HG02943 (cell line): Measurements from ENCODE around the gene ZNF749.

Source experiments
- ATAC-seq: cut with Tn5 transposase; IDR thresholded peaks from one replicate; pipeline ENCODE4 v1.9.1; 2021; ENCODE audit warnings: mild to moderate bottlenecking, low read depth, moderate library complexity; ENCODE audit not compliant: unreplicated experiment

ZNF749 gene

DNA sequence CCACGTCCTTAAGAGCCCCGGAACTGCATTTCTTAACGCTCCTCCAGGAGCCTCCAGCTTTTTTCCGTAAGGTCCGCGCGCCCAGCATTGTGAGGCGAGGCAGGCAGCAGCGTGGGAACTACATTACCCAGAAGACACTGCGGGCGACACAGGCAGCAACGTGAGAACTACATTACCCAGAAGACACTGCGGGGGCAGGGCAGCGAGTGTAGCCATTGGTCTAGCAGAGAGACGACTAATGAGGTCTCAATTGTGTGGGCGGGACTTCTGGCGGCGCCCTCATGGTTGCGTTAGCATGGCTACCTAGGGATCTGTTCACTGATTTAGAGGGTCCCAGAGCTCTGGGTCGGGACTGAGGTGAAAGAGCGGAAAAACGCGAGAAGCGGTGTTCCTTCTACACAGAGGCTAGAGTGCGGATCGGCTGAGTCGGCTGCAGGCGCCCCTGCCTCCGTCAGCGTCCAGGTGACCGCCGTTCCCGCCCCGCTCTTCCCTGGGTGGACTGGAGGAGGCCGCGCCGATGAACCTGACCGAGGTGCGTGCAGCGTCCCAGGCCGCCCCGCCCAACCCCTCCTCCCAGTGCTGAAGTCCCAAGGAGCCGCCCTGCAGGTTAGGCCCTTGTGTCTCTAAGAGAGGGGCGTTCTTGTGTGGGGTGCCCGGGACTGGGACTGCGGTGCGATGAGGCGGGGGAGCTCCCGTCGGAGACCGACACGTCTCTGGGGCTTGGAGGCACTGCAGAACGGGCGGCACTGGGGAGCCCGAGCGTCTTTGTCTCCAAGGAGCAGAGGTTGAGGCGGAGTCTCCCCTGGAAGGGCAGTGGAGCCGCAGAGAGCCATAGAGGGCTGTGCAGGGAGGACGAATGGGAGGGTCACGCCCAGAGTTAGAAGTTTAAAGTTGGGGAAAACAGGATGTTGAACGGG lies at the start of gene ZNF749:
ZNF749 (plus strand) TSS at position 264 of the 917 bp plus-strand sequence; CDS start at position 518, 254 bp downstream.
- ATAC-seq: peak; percentile 94

DNA sequence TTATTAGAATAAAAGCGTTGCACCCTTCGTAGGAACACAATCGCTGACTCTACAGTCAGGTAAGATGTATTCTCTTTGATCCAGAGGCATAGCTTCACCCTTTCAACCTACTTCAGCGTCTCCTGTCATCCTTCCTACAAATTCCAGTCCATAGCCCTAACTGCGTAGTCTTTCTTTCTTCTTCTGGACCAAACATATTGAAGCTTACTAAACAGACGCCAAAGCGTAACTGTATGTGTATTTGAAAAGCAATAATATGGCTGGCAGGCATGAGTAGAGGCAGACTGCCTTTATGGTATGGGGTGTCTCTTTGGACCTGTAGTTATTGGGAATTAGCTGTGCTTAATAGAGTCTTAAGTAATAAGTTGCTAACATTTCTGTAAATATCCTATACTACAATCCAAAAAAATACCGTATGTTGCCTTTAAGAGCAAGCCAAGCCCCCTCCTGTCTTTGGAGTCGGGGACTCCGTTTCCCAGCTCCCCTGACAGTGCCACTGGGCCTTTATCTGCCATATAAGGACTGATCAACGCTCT lies 45.9 kb upstream of the ZNF749 start:
- no peak for ATAC-seq

DNA sequence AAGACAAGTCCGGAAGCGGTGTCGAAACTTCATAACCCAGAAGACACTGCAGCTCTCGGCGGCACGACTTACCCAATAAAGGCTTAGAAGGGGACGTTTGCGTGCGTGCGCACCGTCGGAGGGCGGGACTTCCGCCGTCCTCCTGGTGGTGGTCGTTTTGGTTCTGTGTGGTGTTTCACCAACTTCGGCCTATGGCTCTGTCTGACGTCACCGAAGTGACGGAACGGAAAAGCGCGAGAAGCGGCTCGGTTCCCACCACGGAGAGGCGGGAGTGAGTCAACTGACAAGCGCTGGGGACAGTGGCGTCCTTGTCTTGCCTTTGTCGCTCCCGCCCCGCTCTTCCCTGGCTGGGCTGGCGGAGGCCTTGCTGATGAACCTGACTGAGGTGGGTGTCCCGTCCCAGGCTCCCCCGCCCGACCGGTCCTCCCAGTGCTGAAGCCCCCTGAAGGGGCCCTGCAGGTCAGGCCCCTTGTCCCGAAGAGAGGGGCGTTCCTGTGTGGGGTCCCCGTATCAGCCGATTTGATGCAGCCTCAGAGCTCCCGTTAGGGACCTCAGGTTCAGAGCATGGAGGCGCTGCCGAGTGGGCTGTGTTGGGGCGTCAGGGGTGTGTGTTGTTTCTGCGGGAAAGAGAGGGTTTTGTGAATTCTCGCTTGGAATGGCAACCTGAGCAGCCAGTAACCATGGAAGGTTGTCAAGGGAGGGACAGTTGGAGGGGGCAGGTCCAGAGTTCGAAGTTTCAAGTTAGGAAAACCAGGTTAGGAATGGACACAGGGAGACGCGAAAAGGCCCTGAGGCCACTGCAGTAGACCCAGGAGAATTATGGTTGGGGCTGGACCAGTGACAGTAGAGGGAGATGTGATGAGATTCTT lies 45.2 kb upstream of the ZNF749 start, which contains the start of gene ZNF548:
ZNF548 (plus strand) TSS at position 125 of the 869 bp plus-strand sequence; CDS start at position 371, 246 bp downstream.
- ATAC-seq: peak; percentile 97

DNA sequence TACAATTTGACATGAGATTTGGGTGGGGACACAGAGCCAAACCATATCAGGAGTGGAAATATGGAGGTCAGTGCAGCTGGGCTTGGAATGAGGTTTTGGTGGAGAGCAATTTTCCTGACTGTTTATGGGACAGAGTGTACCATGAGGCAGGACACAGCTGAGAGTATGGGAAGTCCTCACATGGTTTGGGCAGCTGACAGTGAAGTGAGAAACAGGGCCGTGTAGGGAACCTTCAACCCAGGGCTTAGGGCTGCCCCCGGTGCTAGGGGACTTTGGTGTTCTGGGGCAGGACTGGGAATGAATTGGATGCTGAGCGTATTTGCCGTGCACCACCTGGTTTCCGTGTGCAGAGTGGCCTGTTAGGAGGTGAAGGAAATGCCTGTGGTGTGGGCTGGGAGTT lies 39.4 kb upstream of the ZNF749 start:
- no peak for ATAC-seq

GRCh38 chr19:57398868-57399267 lies 36.3 kb upstream of the ZNF749 start:
- ATAC-seq: no peak

GRCh38 chr19:57403737-57404563 lies 31.2 kb upstream of the ZNF749 start:
- no peak for ATAC-seq

DNA sequence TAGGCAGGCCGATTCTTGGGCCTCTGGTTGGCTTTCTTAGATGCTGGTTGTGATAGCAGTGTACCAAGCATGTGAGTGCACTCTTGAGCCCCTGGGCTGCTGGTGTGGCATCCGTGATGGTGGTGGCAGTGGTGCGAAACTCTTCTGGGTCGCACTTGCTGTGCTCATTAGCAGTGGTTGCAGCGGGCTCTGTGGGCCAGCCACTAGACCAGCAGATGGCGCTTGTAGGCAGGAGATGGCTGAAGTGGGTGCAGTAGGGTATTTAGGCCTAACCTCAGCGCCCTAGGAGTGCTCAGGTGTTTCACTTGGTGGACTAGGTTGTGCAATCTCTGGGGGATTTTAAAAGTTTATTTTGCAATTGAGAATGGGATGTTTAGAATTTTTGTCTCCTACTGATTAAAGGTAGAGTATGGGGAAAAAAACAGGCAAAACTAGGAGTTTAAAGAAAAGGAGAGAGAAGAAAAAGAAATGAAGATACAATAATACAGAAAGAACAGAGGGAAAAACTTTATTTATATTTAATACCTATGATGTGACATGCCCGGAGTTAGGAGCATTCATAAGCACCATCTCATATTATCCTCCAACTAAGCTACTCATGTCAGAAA lies 28.5 kb upstream of the ZNF749 start:
- no peak for ATAC-seq

DNA sequence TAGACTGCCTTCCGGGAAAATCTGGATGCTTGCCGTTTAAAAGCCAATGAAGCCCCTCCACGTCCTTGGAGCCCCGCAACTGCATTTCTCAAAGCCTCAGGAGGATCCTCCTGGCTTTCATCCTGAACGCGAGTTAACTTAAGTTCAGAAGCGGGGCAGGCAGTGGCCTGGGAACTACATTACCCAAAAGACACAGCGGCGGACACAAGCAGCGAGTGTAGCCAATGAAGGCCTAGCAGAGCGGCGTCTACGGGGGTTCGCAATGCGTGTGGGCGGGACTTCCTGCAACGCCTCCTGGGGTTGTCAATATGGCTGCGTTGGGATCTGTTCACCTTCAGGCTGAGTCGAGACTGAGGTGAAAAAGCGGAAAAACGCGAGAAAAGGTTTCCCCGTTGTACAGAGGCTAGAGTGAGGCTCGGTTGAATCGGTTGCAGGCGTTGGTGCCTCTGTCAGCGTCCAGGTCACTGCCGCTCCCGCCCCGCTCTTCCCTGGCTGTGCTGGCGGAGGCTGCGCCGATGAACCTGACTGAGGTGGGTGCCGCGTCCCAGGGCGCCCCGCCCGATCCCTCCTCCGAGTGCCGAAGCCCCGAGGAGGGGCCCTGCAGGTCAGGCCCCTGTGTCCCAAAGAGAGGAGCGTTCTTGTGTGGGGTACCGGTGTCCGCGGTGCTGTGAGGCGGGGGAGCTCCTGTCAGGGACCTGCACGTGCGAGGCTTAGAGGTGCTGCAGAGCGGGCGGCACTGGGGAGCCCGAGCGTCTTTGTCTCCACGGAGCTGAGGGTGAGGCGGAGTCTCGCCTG lies 24.1 kb upstream of the ZNF749 start, which contains the start of gene ZNF17:
ZNF17 (plus strand) TSS at position 285 of the 795 bp plus-strand sequence. CDS start 2,455 bp downstream, outside the sequence.
- ATAC-seq: peak; percentile 98

DNA sequence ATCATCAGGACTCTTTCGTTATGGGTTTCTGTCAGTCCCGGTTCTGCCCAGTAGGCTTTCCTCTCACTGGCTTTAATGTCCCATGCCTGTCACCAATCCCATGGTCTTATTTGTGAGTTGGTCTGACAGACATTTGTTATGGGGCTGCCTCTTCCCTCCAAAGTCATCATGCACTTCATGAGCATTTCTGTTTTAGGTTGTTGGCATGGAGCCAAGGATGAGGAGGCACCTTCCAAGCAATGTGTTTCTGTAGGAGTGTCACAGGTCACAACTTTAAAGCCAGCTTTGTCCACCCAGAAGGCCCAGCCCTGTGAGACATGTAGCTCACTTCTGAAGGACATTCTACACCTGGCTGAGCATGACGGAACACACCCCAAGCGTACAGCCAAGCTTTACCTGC lies 15.7 kb upstream of the ZNF749 start:
- no peak for ATAC-seq

GRCh38 chr19:57421037-57421436 lies 14.1 kb upstream of the ZNF749 start:
- ATAC-seq: no peak

DNA sequence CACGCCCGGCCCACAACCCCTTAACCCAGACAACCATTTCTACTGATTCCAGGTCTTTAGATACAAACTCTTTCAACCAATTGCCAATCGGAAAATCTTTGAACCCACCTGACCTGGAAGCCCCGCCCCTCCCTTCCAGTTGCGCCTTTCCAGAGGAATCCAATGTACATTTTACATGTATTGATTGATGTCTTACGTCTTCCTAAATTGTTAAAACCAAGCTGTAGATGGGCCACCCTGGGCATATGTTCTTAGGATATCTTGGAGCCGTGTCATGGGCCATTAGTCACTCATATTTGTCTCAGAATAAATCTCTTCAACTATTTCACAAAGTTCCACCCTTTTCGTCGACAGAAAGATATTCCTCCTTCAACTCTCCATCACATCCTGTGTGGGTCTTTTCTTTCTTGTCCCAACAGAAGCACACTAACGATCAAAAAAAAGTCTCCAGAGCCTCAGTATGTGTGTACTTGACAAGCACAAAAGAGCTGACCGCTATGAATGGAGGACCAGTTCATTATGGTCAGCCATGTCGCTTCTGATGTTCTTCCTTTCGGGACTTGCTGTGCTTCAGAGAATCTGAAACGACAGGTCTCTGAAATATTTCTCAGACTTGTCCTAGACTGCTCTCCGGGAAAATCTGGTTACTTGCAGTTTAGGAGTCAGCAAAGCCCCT lies 601 bp upstream of the ZNF749 start:
- ATAC-seq: peak; percentile 30

DNA sequence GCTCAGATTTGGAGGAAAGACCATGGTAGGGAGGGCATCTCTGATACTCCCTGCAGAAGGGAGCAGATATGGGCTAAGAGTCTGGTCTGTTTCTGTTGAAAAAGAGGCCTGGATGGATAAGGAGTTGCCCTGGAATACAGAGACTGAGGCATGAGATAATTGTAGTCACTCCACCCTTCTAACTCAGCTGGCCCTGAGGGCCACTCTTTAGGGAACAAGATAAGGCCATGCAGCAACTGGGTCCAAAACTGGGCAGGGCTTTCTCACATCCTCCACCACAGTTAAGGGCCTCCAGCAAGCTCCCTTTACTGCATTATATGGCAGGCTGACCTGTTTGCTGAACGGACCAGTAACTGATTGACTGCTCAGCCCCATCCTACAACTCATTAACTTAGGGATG lies 1.3 kb downstream of the ZNF749 start:
- no peak for ATAC-seq

DNA sequence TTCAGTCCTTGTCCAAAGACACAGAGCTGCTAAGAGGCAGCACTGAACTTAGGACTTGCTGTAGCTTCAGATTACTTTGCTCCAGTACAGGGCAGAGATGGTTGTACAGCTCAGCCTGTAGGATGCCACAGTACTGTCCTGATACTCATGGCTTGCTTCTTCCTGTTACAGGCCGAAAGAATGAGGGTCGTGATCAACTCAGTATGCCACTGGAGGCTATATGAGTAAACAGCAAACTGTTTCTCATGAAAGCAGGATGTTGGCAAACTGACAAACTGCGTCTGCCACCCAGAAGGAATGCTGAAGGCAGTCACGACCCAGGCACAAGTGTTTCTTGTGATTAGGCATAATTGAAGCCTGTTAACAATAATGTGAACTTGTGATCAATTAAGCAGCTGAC lies 2.8 kb downstream of the ZNF749 start:
- no peak for ATAC-seq

DNA sequence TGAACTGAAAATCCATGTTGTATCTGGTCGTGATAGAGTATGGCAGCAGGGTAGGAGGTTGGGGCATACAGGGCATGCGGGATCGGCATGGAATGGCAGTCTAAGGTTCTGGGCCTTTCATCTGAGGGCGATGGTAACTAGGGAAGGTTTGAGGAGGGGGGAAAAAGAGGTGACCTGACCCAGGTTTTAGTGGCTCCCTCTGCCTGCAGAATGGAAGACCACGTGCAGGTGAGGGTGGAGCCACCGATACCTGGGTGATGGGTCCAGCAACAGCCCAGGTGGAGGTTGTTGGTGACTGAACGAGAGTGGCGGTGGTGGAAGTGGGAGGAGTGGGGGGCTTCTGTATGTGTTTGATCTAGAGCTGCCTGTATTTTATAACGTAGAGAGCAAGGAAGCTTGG lies 3.8 kb downstream of the ZNF749 start:
- no peak for ATAC-seq

GRCh38 chr19:57441979-57442752 lies 7.0 kb downstream of the ZNF749 start:
- no peak for ATAC-seq

DNA sequence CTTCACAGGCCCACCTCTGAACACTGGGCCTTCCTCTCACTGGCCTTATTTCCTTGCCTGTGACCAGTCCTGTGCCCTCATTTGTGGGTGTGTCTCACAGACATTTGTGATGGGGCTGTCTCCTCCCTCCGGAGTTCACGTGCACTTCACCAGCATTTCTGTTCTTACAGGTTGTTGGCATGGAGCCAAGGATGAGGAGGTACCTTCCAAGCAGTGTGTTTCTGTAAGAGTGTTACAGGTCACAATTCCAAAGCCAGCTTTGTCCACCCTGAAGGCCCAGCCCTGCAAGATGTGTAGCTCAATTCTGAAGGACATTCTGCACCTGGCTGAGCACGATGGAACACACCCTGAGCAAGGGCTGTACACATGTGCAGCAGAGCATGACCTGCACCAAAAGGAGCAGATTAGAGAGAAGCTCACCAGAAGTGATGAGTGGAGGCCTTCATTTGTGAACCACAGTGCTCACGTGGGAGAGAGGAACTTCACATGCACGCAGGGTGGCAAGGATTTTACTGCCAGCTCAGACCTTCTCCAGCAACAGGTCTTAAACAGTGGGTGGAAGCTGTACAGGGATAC lies 8.1 kb downstream of the ZNF749 start:
- no peak for ATAC-seq

GRCh38 chr19:57452307-57452706 lies 17.2 kb downstream of the ZNF749 start:
- ATAC-seq: no peak
